Prostate gland (tissue), 2 donors: ENCODE data around the gene FOXD4L5. TPM values are rescaled to one million over a fixed set of nuclear protein-coding genes. Genes with fewer than 3 reads are reported as not detected.
"Not testable (repeated sequence)": the region's sequence is repeated elsewhere in the genome, so short reads cannot be mapped to it uniquely, and the experiment has no call there.

Experiments used
- DNase-seq: peaks from one replicate; pipeline ENCODE4 v3.0.0-alpha.2; 2019; ENCODE audit warnings: low spot score
- H3K27ac ChIP-seq, 2 donors: fragments of 200-600 bp; sonication (generic); 2 replicates each; pipeline ENCODE4 v1.5.1; 2017 to 2019
- H3K27me3 ChIP-seq: fragments of 200-600 bp; sonication (generic); replicated peaks from 2 replicates; pipeline ENCODE4 v1.5.1; 2019; ENCODE audit not compliant: insufficient read depth
- H3K36me3 ChIP-seq, 2 donors: fragments of 200-600 bp; sonication (generic); 1 replicate in 1 of 2; 2 replicates in 1 of 2; pipeline versions ENCODE4 v1.5.1 to v1.8.1; 2017 to 2019
- H3K4me1 ChIP-seq: fragments of 200-600 bp; sonication (generic); replicated peaks from 2 replicates; pipeline ENCODE4 v1.5.1; 2019
- H3K4me3 ChIP-seq, 2 donors: fragments of 200-600 bp; sonication (generic); 2 replicates each; pipeline ENCODE4 v1.5.1; 2017 to 2019
- H3K9me3 ChIP-seq: fragments of 200-600 bp; sonication (generic); 2 replicates; pipeline ENCODE4 v1.5.1; 2017
- WGBS: methylation state at CpG from one replicate; pipeline ENCODE4 v1.1.5; 2018; 5-methylcytosine and 5-hydroxymethylcytosine counted together
- intact Hi-C: fragments of 100-400 bp; cut with DNase I; formaldehyde crosslinking; loops from one replicate; pipeline ENCODE4 v1.14.2; 2022
- small RNA-seq, 2 donors: library from RNA; depleted of rRNA; stranded (forward); fragments of <200 nt; gene quantifications; one replicate each; pipeline ENCODE3, GENCODE V24; 2016
- total RNA-seq, 2 donors: library from RNA; depleted of rRNA; stranded (reverse); fragments of >200 nt; gene quantifications; one replicate each; pipeline ENCODE4 v1.1.0, GENCODE V29; 2016

Gene FOXD4L5
- total RNA-seq: not detected

DNA sequence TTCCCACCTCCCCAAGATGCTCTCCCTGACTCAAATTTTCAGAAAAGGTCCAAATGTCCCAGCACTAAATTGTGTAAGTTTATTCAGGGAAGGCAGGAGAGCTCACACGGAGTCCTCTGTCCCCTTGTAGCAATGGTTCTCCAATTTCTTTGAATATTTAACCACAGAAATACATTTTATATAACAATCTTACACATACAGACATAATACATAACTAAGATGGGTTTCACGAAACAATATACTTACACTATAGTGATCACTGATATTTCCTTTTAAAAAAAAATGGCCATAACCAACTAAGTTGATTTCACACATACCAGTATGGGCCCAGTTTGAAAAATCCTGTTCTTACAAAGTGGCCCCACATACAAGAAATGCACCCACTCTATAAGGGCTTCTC lies at the start of gene FOXD4L5:
TSS of gene FOXD4L5 (minus strand) at position 101 of the 400 bp plus-strand sequence. CDS start 832 bp downstream, outside the sequence.
- 100% methylated on average over 1 of the region's 2 CpGs for WGBS
- DNase-seq, H3K36me3 ChIP-seq, H3K27ac ChIP-seq, H3K9me3 ChIP-seq, H3K27me3 ChIP-seq, H3K4me1 ChIP-seq, H3K4me3 ChIP-seq, intact Hi-C loops: not testable (repeated sequence)

- intact Hi-C loops, H3K4me1 ChIP-seq, DNase-seq, H3K27ac ChIP-seq, H3K36me3 ChIP-seq, H3K9me3 ChIP-seq, H3K4me3 ChIP-seq, H3K27me3 ChIP-seq: not testable (repeated sequence)
- no CpG with 5 or more reads among the region's 33 CpGs for WGBS
These were observed 1.1 kb downstream of the FOXD4L5 start for GRCh38 chr9:65283943-65284342.

DNA sequence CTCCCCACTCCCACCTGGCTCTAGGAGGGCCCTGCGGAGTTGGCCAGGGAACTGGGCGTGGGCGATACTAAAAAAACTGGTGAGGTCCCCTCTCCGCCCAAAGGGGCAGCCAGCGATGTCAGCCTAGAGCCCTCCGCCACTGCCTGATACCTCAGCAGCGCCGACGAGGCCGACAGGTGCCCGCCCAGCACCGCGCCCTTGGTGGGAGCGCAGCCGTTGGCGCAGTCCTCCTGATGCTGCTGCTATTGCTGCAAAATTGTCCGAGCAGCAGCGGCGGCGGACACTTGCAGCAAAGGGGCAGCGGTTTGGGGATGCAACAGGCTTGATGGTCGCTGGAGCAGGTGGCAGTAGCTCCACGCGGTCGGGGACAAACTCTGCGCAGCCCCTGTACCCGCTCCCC lies 2.0 kb downstream of the FOXD4L5 start:
- no CpG with 5 or more reads among the region's 27 CpGs for WGBS
- H3K9me3 ChIP-seq, H3K36me3 ChIP-seq, DNase-seq, intact Hi-C loops, H3K27me3 ChIP-seq, H3K4me1 ChIP-seq, H3K27ac ChIP-seq, H3K4me3 ChIP-seq: not testable (repeated sequence)

Small RNAs within 50 kb of the gene (small RNA-seq; reads per million reads assigned to genes)
- gene IGKV1OR9-1: 0 reads per million in 2 donors
